ENCODE measurements around the gene PTPRH.

GRCh38 chr19:55206664-55207500, 2.4 kb downstream of the PTPRH start:
- TF ChIP-seq CTCF (conservative IDR thresholded peaks at IDR 0.05; ENCODE audit: low read length) = no peak
- TF ChIP-seq EZH2phosphoT487 (IDR thresholded peaks at IDR 0.05; ENCODE audit: borderline replicate concordance, low read depth, low read length) = no peak
